HepG2 (cell line): ENCODE measurements around the gene METTL26. TPM values are rescaled to one million over a fixed set of nuclear protein-coding genes. Genes with fewer than 3 reads are reported as not detected.
A peak's percentile ranks its signal among the peaks of the same experiment; 100 is the strongest.

Experiments
- AKAP8 ChIP-seq: sonication (generic); formaldehyde crosslinking; IDR thresholded peaks from 2 replicates; pipeline ENCODE4 v1.5.1; 2020; ENCODE audit warnings: mild to moderate bottlenecking, missing genetic modification reagents
- ARNT2 ChIP-seq: sonication (generic); formaldehyde crosslinking; IDR thresholded peaks from 2 replicates; pipeline ENCODE4 v1.8.0; 2022; ENCODE audit warnings: mild to moderate bottlenecking, low read depth, missing genetic modification reagents, moderate library complexity
- MTA1 ChIP-seq: sonication (generic); formaldehyde crosslinking; IDR thresholded peaks from 2 replicates; pipeline ENCODE4 v1.4.0; 2020; ENCODE audit warnings: missing genetic modification reagents, mild to moderate bottlenecking, borderline replicate concordance
- PHF8 ChIP-seq: sonication (generic); formaldehyde crosslinking; IDR thresholded peaks from 2 replicates; pipeline ENCODE4 v1.5.0; 2020; ENCODE audit warnings: missing genetic modification reagents
- SRF ChIP-seq: IDR thresholded peaks from 2 replicates; pipeline ENCODE4 v1.6.1; 2011; ENCODE audit warnings: mild to moderate bottlenecking, low read depth, low read length, moderate library complexity
- ZNF124 ChIP-seq: sonication (generic); formaldehyde crosslinking; IDR thresholded peaks from 2 replicates; pipeline ENCODE4 v1.4.0; 2020; ENCODE audit warnings: missing genetic modification reagents
- ZNF460 ChIP-seq: sonication (generic); formaldehyde crosslinking; IDR thresholded peaks from 2 replicates; pipeline ENCODE4 v1.5.1; 2020; ENCODE audit warnings: missing genetic modification reagents, mild to moderate bottlenecking, borderline replicate concordance
- ZNF737 ChIP-seq: sonication (generic); formaldehyde crosslinking; IDR thresholded peaks from 2 replicates; pipeline ENCODE4 v1.5.0; 2020; ENCODE audit warnings: missing genetic modification reagents, mild to moderate bottlenecking, borderline replicate concordance
- ZNF747 ChIP-seq: sonication (generic); formaldehyde crosslinking; IDR thresholded peaks from 2 replicates; pipeline ENCODE4 v1.8.1; 2023; ENCODE audit warnings: missing genetic modification reagents, mild to moderate bottlenecking, borderline replicate concordance
- ZNF883 ChIP-seq: sonication (generic); formaldehyde crosslinking; IDR thresholded peaks from 2 replicates; pipeline ENCODE4 v1.5.1; 2020; ENCODE audit warnings: mild to moderate bottlenecking, missing genetic modification reagents; ENCODE audit errors: not compliant biosample characterization
- polyA plus RNA-seq, 8 experiments: library from polyadenylated mRNA; depleted of rRNA in 3 of 8; stranded (reverse) in 7 of 8; unstranded in 1 of 8; fragments of >200 nt; fragmentation: Illumina TruSeq in 4 of 8; extraction: Trizol in 4 of 8; gene quantifications; 2 replicates each; pipeline versions ENCODE4 v1.2.1 to v1.2.3, GENCODE V29; 2011 to 2016; ENCODE audit warnings: low read depth in 4 of 8, missing spikeins in 1 of 8, mixed read lengths in 1 of 8; ENCODE audit not compliant: insufficient read depth in 1 of 8
- total RNA-seq, 5 experiments: library from RNA; depleted of rRNA; stranded (reverse); fragments of >200 nt; fragmentation: Illumina TruSeq; extraction: Trizol; gene quantifications; 2 replicates each; pipeline ENCODE4 v1.2.3, GENCODE V29; 2016; ENCODE audit warnings: low read depth in 1 of 5
- TF ChIP-seq, protein P1 (sequence below): sonication (generic); formaldehyde crosslinking; IDR thresholded peaks from 2 replicates; pipeline ENCODE4 v1.4.0; 2020; ENCODE audit warnings: missing genetic modification reagents
- TF ChIP-seq, protein P2 (sequence below): sonication (generic); formaldehyde crosslinking; IDR thresholded peaks from 2 replicates; pipeline ENCODE4 v1.4.0; 2020; ENCODE audit warnings: missing genetic modification reagents, mild to moderate bottlenecking, borderline replicate concordance
- TF ChIP-seq, protein P3 (sequence below): sonication (generic); formaldehyde crosslinking; IDR thresholded peaks from 2 replicates; pipeline ENCODE4 v1.4.0; 2020; ENCODE audit warnings: missing genetic modification reagents, low read depth, mild to moderate bottlenecking, borderline replicate concordance
- TF ChIP-seq, protein P4 (sequence below): sonication (generic); formaldehyde crosslinking; IDR thresholded peaks from 2 replicates; pipeline ENCODE4 v1.5.0; 2020; ENCODE audit warnings: mild to moderate bottlenecking, missing genetic modification reagents
- TF ChIP-seq, protein P5 (sequence below): sonication (generic); formaldehyde crosslinking; IDR thresholded peaks from 2 replicates; pipeline ENCODE4 v1.4.0; 2020; ENCODE audit warnings: low read depth, mild to moderate bottlenecking, missing genetic modification reagents
- TF ChIP-seq, protein P6 (sequence below): sonication (generic); formaldehyde crosslinking; IDR thresholded peaks from 2 replicates; pipeline ENCODE4 v1.5.0; 2020; ENCODE audit warnings: missing genetic modification reagents

The METTL26 gene
- total and polyA plus RNA-seq, 2 of the 13 experiments (the other 11 are each of a cell fraction or from before 2014, with no cell fraction given), result 65.5 to 70.1 TPM

DNA sequence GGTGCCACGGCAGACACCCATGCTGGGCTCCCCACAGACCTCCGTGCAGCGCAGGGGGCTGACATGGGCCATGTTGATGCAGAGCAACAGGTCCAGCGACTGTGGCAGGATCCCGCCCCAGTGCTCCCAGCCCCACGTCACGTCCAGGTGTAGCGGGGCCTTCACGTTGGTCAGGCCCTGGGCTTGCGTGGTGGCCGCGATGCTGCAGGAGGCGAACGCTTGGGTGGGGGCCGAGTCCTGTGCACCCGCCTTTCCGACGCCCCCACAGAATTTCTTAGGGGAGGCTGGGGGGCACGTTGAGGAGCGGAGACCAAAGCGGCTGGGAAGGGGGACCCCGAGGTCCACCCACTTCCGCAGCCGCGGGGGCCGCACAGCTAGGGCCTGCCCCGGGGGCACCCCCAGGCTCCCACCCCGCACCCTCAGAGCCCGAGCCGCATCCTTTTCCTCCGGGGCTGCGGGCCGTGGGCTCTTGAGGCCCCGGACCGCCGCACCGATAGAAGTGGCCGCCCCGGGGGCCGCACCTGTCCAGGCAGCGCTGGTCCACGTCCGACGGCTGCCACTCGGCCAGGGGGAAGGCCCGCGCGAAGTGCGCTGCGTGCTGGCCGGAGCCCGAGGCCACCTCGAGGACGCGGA lies 416 bp downstream of the METTL26 start (continued):
- TF ChIP-seq, protein P1, sequence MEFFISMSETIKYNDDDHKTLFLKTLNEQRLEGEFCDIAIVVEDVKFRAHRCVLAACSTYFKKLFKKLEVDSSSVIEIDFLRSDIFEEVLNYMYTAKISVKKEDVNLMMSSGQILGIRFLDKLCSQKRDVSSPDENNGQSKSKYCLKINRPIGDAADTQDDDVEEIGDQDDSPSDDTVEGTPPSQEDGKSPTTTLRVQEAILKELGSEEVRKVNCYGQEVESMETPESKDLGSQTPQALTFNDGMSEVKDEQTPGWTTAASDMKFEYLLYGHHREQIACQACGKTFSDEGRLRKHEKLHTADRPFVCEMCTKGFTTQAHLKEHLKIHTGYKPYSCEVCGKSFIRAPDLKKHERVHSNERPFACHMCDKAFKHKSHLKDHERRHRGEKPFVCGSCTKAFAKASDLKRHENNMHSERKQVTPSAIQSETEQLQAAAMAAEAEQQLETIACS (CRISPR knock-in tag), result no peak
- no peak for TF ChIP-seq ZNF883
- TF ChIP-seq ZNF124 (CRISPR knock-in tag), result no peak
- TF ChIP-seq ZNF747 (CRISPR knock-in tag), result no peak
- TF ChIP-seq, protein P2, sequence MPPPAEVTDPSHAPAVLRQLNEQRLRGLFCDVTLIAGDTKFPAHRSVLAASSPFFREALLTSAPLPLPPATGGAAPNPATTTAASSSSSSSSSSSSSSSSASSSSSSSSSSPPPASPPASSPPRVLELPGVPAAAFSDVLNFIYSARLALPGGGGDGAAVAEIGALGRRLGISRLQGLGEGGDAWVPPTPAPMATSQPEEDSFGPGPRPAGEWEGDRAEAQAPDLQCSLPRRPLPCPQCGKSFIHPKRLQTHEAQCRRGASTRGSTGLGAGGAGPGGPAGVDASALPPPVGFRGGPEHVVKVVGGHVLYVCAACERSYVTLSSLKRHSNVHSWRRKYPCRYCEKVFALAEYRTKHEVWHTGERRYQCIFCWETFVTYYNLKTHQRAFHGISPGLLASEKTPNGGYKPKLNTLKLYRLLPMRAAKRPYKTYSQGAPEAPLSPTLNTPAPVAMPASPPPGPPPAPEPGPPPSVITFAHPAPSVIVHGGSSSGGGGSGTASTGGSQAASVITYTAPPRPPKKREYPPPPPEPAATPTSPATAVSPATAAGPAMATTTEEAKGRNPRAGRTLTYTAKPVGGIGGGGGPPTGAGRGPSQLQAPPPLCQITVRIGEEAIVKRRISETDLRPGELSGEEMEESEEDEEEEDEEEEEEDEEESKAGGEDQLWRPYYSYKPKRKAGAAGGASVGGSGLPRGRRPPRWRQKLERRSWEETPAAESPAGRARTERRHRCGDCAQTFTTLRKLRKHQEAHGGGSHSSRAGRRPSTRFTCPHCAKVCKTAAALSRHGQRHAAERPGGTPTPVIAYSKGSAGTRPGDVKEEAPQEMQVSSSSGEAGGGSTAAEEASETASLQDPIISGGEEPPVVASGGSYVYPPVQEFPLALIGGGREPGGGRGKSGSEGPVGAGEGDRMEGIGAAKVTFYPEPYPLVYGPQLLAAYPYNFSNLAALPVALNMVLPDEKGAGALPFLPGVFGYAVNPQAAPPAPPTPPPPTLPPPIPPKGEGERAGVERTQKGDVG (CRISPR knock-in tag), result no peak
- no peak for TF ChIP-seq ZNF737 (CRISPR knock-in tag)
- TF ChIP-seq SRF, result no peak
- no peak for TF ChIP-seq ZNF460 (CRISPR knock-in tag)
- TF ChIP-seq, protein P3, sequence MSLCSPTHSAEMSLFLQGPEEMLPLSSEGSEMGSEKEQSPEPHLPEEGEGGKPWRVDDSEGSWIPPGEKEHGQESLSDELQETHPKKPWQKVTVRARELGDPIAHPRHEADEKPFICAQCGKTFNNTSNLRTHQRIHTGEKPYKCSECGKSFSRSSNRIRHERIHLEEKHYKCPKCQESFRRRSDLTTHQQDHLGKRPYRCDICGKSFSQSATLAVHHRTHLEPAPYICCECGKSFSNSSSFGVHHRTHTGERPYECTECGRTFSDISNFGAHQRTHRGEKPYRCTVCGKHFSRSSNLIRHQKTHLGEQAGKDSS (CRISPR knock-in tag), result 0 out of 2 replicates have a peak, but pooled peaks have one; percentile 48
- TF ChIP-seq, protein P4, sequence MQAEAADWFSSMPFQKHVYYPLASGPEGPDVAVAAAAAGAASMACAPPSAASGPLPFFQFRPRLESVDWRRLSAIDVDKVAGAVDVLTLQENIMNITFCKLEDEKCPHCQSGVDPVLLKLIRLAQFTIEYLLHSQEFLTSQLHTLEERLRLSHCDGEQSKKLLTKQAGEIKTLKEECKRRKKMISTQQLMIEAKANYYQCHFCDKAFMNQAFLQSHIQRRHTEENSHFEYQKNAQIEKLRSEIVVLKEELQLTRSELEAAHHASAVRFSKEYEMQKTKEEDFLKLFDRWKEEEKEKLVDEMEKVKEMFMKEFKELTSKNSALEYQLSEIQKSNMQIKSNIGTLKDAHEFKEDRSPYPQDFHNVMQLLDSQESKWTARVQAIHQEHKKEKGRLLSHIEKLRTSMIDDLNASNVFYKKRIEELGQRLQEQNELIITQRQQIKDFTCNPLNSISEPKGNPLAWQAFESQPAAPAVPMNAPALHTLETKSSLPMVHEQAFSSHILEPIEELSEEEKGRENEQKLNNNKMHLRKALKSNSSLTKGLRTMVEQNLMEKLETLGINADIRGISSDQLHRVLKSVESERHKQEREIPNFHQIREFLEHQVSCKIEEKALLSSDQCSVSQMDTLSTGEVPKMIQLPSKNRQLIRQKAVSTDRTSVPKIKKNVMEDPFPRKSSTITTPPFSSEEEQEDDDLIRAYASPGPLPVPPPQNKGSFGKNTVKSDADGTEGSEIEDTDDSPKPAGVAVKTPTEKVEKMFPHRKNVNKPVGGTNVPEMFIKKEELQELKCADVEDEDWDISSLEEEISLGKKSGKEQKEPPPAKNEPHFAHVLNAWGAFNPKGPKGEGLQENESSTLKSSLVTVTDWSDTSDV (CRISPR knock-in tag), result peak; percentile 18
- TF ChIP-seq MTA1 (CRISPR knock-in tag), result peak; percentile 63; the same call in 1 of the 2 replicates
- TF ChIP-seq PHF8 (CRISPR knock-in tag), result peak; percentile 69; the same call in 1 of the 2 replicates
- TF ChIP-seq, protein P5, sequence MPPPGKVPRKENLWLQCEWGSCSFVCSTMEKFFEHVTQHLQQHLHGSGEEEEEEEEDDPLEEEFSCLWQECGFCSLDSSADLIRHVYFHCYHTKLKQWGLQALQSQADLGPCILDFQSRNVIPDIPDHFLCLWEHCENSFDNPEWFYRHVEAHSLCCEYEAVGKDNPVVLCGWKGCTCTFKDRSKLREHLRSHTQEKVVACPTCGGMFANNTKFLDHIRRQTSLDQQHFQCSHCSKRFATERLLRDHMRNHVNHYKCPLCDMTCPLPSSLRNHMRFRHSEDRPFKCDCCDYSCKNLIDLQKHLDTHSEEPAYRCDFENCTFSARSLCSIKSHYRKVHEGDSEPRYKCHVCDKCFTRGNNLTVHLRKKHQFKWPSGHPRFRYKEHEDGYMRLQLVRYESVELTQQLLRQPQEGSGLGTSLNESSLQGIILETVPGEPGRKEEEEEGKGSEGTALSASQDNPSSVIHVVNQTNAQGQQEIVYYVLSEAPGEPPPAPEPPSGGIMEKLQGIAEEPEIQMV (CRISPR knock-in tag), result no peak
- no peak; the same call in 1 of the 2 replicates for TF ChIP-seq ARNT2 (CRISPR knock-in tag)
- peak; percentile 87 for TF ChIP-seq AKAP8
- TF ChIP-seq, protein P6, sequence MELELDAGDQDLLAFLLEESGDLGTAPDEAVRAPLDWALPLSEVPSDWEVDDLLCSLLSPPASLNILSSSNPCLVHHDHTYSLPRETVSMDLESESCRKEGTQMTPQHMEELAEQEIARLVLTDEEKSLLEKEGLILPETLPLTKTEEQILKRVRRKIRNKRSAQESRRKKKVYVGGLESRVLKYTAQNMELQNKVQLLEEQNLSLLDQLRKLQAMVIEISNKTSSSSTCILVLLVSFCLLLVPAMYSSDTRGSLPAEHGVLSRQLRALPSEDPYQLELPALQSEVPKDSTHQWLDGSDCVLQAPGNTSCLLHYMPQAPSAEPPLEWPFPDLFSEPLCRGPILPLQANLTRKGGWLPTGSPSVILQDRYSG (CRISPR knock-in tag), result peak; percentile 85; the same call in 1 of the 2 replicates
